ENCODE results near the gene OGFR.

OGFR gene

DNA sequence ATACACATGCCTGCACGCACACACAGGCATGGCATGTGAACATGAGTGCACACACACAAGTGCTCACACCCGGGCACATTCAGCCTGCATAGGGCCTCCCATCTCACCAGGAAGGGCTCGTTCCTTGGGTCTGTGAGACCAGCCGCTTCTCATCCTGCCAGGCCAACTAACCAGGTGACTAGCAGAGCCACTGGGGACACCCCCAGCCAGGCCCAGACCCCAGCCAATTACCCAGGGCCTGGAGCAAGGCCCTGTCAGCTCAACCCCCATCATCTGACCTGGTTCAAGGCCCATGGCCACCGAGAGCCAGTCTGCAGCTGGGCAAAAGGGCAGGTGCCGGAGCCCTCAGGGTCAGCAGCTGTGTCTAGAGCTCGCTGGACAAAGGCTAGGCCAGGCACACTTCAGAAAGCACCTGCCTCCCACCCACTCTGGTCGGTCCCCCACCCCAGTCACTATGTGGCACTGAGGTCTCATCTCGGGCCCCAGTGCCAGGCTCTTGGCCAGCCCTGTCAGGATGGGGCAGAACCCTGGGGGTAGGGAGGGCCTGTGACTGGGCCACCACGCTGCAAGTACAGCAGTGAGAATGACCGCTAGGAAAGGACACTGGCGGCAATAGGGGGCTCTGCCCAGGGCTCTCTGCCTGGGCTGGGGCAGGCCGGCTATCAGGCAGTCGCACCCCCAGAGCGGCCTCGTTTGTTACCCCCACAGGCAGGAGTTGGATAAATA lies 35.1 kb upstream of the OGFR start:
- no peak overlapping the region for H3K4me3 ChIP-seq (ENCODE audit: low read depth, low read length)
- no peak for DNase-seq (ENCODE audit: low read depth)

DNA sequence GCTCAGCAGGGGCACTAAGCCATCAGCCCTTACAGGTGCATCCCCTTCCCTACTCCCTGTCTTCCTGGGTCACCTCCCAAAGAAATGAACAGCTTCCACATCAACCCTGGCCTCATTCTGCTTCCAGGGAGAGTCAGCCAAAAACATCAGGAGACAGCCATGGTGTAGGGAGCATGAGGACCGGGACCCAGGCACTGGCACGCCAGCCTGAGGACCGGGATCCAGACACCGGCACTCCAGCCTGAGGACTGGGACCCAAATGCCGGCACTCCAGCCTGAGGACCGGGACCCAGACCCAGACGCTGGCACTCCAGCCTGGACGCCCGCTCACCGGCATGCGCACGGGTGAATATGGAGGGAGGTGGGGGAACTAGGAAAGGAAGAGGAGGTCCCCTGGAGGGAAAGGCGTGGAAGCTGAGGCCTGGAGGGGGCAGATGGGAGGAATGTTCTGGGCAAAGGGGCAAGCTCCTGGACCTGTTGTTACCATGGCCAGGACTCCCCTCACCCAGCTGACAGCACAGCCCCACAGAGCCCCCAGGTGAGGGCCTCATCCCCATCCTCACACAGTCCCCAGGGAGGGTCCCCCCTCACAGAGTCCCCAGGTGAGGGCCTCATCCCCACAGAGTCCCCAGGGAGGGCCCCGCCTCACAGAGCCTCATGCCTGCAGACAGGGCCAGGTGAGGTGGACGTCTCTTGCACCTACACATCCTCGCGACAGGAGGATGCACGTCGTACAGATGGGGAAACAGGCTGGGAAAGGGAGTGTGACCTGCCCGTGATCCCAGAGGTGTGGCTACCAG lies 34.3 kb upstream of the OGFR start:
- DNase-seq (ENCODE audit: low read depth) = no peak

DNA sequence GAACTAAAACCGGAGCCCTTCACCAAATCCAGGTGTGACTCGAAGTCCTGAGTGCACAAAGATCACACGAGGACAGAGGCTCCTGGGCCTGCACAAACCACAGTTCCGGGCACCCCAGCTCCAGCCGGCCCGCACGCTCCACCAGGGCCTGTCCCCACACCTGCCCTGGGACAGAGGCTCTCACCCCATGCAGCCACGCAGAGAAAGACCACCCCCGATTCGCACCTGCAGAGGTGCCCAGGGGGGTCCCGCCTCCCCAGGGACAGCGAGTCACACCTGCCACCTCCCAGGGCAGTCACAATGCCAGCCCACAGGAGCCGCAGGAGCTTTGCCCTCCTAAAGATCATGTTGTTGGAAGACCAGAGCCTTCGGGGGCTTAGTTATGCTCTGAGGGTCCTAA lies 33.7 kb upstream of the OGFR start:
- no peak overlapping the region for H3K4me3 ChIP-seq (ENCODE audit: low read depth, low read length)

More for the DNA sequence above, 34.3 kb upstream of the OGFR start:
- no peak overlapping the region for H3K4me3 ChIP-seq (ENCODE audit: low read depth, low read length)

DNA sequence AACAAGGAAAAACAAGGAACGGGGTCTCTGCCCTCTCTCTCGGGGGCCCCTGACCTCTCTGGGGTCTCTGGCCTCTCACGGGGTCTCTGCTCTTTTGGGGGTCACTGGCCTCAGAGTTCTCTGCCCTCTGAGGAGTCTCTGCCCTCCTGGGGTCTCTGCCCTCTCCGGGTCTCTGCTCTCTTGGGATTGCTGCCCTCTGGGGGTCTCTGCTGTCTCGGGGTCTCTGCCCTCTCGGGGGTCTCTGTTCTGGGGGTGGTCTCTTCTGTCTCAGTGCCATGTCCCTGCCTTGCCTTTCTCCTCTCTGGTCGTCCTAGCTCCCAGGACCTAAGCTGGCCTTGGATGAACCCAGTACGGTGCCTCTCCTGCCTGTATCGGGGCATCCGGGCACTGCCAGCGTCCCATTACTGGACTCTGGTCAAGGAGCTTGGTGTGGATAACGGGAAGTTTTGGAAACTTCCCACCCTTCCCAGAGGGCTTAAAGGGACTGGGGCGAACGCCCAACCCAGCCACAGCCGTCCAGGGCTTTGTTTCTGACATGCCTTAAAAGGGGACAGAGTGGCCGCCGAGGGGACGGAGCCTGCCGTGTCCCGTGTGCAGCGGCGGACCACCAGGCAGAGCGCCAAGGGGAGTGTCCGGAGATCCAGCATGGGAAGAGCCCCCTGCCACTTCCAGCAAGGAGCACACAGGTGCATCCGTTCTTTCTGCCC lies 33.1 kb upstream of the OGFR start:
- no peak overlapping the region for H3K4me3 ChIP-seq (ENCODE audit: low read depth, low read length)
- DNase-seq (ENCODE audit: low read depth) = no peak

More for the DNA sequence above, 33.7 kb upstream of the OGFR start:
- DNase-seq (ENCODE audit: low read depth) = no peak

DNA sequence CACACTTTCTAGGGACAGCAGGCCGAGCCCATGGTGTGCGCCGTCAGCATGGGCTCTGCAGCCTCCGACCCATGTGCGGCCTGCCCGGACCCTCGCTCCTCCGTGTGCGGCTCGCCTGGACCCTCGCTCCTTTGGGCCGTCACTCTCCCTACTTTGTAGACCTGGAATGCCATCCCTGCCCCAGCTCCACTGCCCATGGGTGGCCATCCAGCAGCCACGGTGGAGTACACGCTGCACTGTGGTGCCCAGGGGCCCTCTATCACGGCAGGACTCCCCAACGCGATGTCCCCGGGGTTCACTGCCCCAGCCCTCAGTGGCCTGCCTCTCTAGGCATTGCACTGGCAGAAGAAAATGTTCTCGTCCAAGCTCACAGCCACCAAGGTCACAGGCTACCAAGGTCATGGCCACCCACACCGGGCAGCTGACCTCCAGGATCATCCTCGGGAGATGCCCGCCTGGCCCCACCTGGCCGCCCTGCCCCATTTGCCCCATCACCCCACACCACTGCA lies 32.5 kb upstream of the OGFR start:
- no peak for DNase-seq (ENCODE audit: low read depth)
- H3K4me3 ChIP-seq (ENCODE audit: low read depth, low read length) = no peak overlapping the region

DNA sequence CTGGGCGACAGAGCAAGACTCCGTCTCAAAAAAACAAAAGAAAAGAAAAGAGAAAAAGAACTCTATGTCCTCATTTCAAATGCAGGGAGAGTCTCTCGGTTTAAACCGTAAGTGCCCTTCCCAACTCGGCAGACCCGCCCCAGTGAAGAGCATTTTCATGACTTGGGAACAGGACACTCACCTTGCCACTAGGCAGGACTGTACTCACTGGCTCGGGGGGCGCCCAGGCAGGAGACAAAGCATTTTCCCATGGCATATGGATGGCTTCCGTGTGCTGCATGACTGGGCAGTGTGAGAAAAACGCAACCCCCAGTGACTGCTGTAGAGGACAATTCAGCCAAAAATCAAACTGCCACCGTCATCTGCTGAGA lies 32.0 kb upstream of the OGFR start:
- no peak overlapping the region for H3K4me3 ChIP-seq (ENCODE audit: low read depth, low read length)
- no peak for DNase-seq (ENCODE audit: low read depth)

DNA sequence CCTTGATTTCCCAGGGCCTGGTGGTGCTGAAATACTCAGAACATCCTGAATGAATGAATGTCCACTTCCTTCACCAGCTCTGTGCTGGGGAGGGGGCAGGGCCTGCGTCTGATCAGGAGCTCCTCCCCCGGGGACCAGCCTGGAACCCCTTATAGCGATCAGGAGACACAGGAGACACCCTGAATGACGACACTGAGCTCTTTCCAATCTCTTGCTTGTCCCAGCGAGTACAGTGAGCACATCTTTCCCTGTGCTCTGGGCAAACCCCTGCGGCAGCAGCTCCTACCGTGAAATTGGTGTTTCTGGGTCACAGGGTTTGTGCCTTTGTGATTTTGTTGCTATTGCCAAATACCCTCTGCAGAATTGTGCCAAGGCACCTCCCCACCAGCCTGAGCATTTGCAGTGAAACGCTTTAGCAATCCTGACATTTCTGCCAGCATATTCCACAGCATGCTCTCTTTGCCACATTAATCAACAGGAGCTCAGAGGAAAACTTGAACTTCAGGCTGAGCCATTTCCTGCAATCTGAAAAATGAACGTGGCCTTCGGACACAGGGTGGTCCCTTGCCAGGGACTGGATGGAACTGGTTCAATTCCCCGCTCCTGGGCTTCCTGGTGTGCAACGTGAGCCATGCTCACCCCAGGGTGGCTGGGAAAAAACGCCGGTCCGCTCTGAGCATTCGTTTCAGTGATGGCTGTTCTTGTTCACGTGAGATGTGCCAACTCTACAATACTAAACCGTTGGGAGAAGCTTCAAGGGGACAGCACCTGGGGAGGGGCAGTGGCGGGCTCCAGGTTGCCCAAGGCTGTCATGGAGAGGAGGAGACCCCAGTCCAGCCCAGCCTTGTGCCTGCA lies 31.4 kb upstream of the OGFR start:
- no peak overlapping the region for H3K4me3 ChIP-seq (ENCODE audit: low read depth, low read length)

DNA sequence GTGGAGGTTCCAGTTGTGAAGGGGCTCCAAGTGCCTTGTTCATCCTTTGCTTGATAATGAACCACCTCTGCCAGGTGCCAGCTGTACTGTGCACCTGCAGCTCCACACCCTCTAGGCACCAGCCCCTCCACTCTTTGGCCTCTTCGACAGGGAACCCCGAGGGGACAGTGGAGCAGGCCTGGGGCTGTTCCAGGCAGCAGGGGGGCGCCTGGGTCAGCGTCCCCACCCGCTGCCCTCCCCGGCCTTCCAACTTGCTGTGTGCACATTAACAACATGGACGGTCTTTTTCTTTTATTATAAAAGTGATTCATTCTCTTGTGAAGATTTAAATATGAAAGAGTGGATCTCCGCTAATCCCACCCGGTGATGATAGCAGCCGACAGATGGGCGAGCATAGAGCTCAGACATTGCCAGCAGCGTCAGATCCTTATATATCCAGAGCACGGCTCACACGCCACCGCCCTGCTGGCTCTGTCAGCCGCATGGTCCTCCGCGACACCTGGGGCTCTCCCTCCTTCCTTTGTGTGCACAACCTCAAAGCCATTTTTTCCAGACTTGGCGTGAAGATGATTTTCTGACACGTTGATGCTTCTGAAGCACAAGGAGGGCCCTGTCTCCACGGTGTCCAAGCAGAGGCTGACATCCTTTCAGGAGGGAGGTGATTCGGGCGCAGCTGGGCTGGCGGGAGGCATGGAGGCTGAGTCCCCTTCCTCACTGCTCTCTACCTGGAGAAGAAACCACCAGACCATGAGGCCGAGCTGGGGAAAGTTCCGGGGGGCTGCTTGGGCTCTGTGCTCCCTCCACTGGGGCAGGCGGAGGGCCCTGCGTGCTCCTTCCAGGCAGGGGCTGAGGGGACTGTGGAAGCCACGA lies 30.6 kb upstream of the OGFR start:
- no peak for DNase-seq (ENCODE audit: low read depth)
- H3K4me3 ChIP-seq (ENCODE audit: low read depth, low read length) = no peak overlapping the region

More for the DNA sequence above, 31.4 kb upstream of the OGFR start:
- DNase-seq (ENCODE audit: low read depth) = no peak

DNA sequence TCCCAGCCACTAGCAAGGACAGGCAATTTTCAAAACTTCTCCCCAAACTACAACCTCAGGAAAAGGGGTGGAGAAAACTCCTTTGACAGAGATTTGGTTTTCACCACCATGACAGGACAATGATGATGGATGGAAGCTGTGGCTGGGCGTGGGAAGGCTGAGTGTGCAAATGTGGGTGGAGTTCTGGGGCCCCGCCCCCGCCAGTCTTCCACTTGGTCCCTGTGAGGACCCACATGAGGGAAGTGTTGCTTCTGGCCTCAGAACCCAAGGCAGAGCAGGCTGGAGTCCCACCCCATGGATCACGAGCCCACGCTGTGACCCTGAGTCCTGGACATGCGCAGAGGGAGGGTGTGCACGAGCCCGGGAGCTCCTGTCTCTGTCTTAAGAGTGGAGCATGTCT lies 29.9 kb upstream of the OGFR start:
- no peak overlapping the region for H3K4me3 ChIP-seq (ENCODE audit: low read depth, low read length)
- no peak for DNase-seq (ENCODE audit: low read depth)

DNA sequence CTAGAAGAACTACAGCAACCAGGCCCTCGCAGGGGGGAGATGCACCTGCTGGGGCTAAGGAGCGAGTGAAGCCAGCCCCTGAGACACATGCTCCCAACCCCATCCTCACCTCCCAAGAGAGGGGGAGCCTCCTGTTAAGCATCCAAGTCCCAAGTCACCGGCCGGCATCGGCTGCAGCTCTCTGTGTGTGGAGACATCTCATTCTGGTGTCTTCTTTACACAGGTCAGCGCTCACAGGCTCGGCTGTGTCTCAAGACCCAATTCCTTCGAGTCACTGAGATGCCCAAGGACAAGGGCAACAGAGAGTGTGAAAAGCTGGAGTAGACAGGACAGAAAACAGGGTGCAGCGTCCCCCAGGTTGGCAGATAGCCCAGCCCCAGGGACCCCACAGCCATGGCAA lies 29.4 kb upstream of the OGFR start:
- no peak overlapping the region for H3K4me3 ChIP-seq (ENCODE audit: low read depth, low read length)
- no peak for DNase-seq (ENCODE audit: low read depth)

DNA sequence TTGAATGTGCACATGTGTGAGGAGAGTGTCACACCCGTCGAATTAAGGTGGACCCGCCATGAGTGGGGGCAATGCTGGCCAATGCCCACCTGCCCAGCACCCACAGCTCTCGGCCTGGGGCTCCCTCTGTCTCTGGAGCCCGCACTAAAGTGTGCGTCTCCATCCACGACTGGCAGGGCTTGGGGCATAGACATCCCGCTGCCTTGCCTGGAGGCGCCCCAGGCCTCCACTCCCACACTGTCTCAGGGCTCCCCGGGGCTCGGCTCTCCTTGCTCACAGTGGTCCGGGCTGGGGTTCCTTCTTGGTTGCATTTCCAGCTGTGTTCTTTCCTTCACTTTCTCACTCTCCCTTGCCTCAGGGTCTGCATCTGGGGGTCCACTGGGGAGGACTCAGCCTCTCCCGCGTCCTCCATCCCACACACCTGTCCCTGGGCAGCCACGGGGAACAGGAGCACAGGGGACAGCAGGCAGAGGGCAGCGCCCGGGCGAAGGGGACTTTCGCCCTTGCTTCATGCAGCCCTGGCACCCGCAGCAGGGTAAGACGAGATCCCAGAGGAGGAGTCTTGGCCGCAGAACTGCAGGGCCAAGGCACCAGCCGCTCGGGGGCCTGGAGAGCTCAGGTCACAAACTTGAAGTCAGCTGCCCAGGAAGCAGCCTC lies 28.5 kb upstream of the OGFR start:
- no peak overlapping the region for H3K4me3 ChIP-seq (ENCODE audit: low read depth, low read length)
- no peak for DNase-seq (ENCODE audit: low read depth)

DNA sequence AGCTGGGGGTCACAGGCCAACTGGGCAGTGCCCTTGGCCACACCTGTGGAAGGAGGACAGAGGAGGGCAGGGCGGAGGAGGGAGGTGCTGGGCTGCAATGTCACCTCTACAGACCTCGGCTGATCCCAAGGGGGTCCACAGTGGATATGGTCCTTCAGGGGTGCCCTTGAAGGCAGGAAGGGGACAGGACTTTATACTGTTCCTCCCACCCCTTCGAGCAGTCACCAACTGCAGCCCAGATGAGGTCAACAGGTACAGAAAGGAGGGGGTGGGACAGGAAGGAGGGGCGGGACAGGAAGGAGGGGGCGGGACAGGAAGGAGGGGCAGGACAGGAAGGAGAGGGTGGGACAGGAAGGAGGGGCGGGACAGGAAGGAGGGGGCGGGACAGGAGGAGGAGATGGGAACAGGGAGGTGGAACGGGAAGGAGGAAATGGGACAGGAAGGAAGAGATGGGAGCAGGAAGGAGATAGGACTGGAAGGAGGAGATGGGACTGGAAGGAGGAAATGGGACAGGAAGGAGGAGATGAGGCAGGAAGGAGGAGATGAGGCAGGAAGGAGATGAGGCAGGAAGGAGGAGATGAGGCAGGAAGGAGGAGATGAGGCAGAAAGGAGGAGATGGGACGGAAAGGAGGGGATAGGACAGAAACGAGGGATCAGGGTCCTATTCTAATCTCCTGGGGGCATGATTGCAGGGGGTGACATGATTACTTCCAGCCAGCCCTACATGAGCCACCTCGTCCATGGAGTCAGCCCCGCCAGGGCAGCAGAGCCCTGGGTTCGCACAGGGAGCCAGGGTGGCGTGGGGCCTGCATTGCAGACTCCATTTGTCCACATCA lies 27.7 kb upstream of the OGFR start:
- H3K4me3 ChIP-seq (ENCODE audit: low read depth, low read length) = no peak overlapping the region
- DNase-seq (ENCODE audit: low read depth) = no peak

DNA sequence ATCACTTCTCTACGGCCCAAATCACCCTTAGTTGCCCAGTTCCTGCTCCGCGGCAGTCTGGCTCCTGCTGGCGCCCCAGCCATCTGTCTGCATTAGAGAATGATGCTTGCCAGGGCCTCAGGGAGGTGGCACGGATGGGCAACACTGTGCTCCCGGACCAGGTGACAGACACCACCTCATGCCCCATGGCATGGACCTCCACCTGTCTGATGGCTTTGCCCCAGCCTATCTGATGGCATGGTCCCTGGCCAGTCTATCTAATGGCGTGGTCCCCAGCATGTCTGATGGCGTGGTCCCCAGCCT lies 27.2 kb upstream of the OGFR start:
- H3K4me3 ChIP-seq (ENCODE audit: low read depth, low read length) = no peak overlapping the region
- no peak for DNase-seq (ENCODE audit: low read depth)

DNA sequence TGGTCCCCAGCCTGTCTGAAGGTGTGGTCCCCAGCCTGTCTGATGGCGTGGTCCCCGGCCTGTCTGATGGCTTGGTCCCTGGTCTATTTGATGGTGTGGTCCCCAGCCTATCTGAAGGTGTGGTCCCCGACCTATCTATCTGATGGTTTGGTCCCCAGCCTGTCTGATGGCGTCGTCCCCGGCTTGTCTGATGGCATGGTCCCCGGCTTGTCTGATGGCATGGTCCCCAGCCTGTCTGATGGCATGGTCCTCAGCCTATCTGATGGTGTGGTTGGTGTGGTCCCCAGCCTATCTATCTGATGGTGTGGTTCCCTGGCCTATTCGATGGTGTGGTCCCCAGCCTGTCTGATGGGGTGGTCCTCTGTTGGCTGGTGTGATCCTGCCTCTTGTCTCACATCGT lies 26.6 kb upstream of the OGFR start:
- no peak overlapping the region for H3K4me3 ChIP-seq (ENCODE audit: low read depth, low read length)
- no peak for DNase-seq (ENCODE audit: low read depth)

DNA sequence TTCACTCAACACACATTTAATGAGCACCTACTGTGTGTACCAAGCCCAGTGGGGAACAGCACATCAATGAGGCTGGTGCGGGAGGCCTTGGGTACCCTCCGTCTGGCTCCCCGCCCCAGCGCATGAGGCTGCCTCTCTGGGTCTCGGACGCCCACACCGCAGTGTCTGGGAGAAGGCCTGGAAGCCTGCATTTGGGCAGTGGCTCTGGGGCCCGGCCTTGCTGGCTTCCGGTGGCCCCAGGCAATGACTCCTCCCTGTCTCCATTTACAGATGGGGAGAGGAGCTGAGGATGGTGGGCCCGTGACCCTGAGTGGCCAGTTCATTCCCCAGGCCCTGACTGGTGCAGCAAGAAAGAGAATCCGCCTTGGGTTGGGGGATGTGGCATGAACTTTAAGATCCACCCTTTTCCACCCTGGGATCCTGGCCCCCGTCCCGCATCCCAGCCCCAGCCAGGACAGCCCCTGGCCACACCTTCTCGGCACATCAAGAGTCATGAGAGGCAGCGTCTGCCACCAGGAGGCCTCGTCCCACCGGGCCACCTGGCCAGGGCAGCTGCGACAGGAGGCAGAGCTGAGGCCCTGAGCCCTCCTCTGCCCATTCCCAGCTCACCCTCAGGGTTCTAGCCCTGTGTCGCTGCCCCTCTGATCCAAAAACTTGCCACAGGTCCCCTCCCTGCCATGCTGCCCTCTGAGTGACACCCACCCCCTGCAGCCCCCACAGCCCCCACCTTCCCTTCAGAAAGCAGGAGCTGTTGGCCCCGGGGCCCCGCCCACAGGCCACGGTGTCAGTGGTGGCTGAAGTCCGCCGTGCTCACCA lies 25.8 kb upstream of the OGFR start:
- no peak for DNase-seq (ENCODE audit: low read depth)
- no peak overlapping the region for H3K4me3 ChIP-seq (ENCODE audit: low read depth, low read length)

DNA sequence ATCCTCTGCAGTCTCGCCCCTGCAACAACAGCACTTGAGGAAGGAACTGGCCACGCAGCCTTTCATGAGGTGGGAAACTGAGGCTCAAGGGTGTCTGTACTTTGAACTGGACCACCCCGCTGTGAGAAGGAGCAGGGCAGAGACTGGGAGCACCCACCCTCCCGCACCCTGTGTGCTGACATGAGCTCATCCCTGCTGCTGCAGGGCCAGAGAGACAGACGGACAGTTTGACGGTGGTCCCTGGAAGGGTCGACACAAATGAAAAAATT lies 25.3 kb upstream of the OGFR start:
- no peak for DNase-seq (ENCODE audit: low read depth)
- no peak overlapping the region for H3K4me3 ChIP-seq (ENCODE audit: low read depth, low read length)

DNA sequence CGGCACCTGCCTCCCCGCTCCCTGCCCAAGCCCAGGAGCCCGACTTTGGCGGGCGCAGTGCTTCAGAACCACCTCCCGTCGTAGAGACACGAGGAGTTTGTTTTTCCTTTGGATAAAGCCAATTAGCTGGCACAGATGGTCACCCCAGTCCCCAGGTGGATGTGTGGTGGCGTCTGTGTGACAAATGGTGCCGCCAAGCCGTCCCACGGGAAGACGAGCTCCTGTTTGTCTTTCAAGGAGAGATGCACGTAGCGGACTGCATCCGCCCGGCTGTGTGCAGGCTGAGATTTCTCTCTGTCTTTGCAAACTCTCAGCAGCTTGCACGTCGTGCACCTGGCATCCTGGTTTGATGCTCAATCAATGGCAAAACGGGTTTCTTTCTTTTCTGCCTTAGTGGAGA lies 24.4 kb upstream of the OGFR start:
- no peak for DNase-seq (ENCODE audit: low read depth)
- H3K4me3 ChIP-seq (ENCODE audit: low read depth, low read length) = no peak overlapping the region

All from skeletal muscle cell (primary cell).